ENCODE results near the gene COX4I1. TPM values are rescaled to one million over a fixed set of nuclear protein-coding genes. Genes with fewer than 3 reads are reported as not detected.

COX4I1 gene
- total RNA-seq (2014; rRNA removed): 367 and 373 TPM in 2 replicates
- polyA plus RNA-seq (2012): 781 TPM

- DNase-seq (ENCODE audit: low read depth): peak; percentile 90
Measured at GRCh38 chr16:85799497-85800320, at the start of gene COX4I1, which contains the start of gene EMC8. TSS of gene COX4I1 (plus strand) at chr16:85799695. CDS start at chr16:85801206, 1,511 bp downstream. TSS of gene EMC8 (minus strand) at chr16:85799544. CDS start at chr16:85799295, 249 bp downstream.

- no peak for DNase-seq (ENCODE audit: low read depth)
Measured at GRCh38 chr16:85749771-85750145, 49.7 kb upstream of the COX4I1 start.

DNA sequence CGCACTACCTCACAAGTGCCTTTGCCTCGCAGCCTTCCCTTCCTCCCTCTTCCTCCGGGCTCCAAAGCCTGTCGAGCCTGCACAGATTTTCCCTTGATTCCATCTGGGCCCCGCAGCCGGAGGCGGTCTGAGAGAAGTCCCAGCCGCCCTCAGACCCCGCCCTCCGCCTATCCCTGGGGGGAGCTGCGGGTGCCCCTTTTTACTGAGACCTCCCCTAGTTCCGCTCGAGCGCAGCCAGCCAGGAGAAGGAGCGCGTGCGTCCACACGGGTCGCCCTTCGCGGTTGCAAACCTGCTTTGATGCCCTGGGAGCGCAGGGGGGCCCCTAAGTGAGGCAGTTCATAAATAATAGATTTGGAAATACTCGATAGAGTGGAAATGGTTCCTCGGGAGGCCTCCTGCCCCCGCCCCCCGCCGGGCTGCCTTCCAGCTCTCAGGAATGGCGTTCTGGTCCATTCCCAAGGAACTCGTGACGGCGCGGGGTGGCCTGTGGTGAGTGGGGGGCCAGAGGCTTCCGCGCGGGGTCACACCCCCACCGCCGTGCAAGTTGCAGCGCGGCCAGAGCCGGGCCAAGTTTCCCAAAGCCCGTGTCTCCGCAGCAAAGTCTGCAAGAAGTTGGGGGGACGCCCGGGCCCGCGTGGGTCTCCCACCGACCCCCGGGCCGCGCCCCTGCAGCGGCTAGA lies 49.2 kb upstream of the COX4I1 start:
- no peak for DNase-seq (ENCODE audit: low read depth)

- DNase-seq (ENCODE audit: low read depth): no peak
Measured at GRCh38 chr16:85750827-85751697, 48.4 kb upstream of the COX4I1 start, which contains the start of gene C16orf74. TSS of gene C16orf74 (minus strand) at chr16:85751096. CDS start at chr16:85735217, 15,879 bp downstream.

GRCh38 chr16:85751698-85752501 lies 47.6 kb upstream of the COX4I1 start:
- DNase-seq (ENCODE audit: low read depth): no peak

GRCh38 chr16:85752511-85753420 lies 46.7 kb upstream of the COX4I1 start:
- no peak for DNase-seq (ENCODE audit: low read depth)

GRCh38 chr16:85753559-85753958 lies 45.9 kb upstream of the COX4I1 start:
- DNase-seq (ENCODE audit: low read depth): no peak

DNA sequence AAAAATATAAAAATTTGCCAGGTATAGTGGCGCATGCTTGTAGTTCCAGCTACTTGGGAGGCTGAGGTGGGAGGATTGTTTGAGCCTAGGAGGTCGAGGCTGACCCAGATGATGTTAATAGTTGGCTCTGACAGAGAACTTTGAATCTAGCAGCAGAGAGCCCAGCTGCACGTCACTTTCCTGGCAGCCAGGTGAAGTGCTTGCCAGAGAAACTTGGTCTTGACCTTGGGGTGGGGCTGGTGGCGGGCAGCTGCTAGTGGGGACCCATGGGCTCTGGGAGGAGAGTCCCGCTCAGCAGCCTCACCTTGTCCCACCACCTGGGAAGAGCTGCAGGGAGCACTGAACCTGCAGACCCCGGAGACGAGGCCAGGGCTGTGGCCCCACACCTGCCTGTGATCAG lies 45.5 kb upstream of the COX4I1 start:
- DNase-seq (ENCODE audit: low read depth): no peak

DNA sequence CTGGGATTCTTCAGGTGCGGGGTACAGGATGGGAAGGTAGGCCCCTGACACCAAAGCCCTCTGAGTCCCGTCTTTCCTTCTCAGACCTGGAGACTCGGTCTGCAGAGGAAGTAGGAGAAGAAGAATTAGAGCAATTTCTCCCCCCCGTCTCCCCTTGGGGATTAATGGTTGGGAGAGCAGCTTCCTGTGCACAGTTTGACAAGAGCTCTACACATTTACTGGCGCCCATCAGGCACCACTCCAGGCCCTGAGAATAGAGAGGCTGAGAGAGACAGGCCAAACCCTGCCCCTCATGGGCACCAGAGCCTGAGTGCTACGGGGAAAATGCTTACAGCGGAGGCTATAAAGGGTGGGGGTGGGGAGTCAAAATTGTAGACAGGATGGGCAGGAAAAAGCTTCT lies 45.1 kb upstream of the COX4I1 start:
- DNase-seq (ENCODE audit: low read depth): no peak

- DNase-seq (ENCODE audit: low read depth): no peak
Measured at GRCh38 chr16:85755929-85756768, 43.3 kb upstream of the COX4I1 start.

GRCh38 chr16:85757341-85757822 lies 42.1 kb upstream of the COX4I1 start:
- peak; percentile 79 for DNase-seq (ENCODE audit: low read depth)

DNA sequence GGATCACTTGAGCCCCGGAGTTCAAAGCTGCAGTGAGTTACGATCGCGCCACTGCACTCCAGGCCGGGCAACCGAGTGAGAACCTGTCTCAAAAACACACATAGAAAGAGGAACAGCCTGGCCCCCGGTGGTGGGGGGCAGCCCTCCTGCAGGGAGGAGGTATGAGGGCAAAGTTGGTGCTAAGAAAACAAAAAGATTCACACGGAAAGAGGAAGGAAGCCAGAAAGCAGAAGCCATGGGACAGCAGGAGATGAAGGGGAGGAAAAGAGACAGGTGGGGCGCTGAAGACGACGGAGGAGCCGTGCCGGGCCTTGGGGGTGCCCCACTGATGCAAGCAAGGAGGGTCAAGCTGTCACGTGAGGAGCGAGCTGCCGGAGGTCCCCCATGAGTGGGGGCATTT lies 40.4 kb upstream of the COX4I1 start:
- no peak for DNase-seq (ENCODE audit: low read depth)

- DNase-seq (ENCODE audit: low read depth): no peak
Measured at GRCh38 chr16:85759631-85760419, 39.7 kb upstream of the COX4I1 start.

DNA sequence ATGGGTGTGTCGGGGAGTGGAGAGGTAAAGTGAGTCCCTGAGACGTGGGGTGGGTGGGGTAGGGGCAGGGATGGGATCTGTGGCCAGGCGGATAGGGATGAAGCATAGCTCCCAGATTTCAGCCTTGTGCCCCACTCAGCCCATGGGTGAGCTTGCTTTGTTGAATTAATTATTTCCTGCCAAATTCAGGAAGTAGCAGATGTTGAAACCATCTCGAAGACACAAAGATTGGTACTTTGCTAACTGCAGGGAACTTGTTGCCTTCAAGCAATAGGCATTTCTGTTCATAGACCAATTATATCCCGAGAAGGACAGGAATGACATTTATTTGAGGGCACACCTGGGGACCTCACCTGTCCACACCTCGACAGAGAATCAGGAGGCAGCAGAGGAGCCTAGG lies 37.6 kb upstream of the COX4I1 start:
- DNase-seq (ENCODE audit: low read depth): no peak

DNA sequence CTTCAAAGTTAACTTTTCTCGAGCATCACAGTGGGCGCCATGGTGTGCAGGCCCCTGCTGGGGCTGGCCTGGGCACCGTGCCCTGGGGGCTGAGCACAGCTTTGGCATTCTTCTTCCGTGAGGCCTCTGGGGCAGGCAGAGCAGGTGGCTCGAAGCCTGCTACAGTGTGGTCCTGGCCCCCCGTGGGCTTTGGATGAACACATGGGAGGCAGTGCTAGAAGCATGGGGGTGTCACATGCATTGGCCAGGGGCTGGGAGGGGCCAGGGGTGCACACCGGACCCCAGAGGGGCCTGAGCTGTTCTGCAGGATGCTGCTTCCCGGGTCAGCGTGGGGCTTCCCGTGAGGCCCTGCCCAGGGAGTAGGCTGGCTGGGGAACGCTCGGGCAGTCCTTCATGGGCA lies 36.5 kb upstream of the COX4I1 start:
- no peak for DNase-seq (ENCODE audit: low read depth)

GRCh38 chr16:85763616-85764015 lies 35.9 kb upstream of the COX4I1 start:
- DNase-seq (ENCODE audit: low read depth): no peak

DNA sequence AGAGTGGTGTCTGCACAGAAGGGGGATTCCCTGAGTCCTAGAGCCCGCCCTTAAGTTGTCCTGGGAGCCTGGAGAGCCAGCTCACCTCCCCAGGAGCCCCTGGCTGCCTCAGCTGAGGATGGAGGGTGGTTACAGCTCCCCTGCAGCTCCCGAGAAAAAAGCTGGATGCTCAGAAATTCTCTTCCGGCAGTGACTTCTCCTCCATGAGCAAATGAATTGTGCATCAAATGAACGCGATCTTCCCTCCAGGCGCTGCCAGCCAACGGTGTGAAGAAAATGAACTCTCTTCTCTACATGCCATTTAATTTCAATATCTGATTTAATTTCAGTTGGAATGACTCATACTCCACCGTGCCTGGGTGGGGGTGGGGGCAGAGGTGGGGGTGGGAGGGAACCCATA lies 34.3 kb upstream of the COX4I1 start:
- no peak for DNase-seq (ENCODE audit: low read depth)

- no peak for DNase-seq (ENCODE audit: low read depth)
Measured at GRCh38 chr16:85765767-85766166, 33.7 kb upstream of the COX4I1 start.
